CD4-positive, alpha-beta T cell treated with Interleukin-4 for 1 hour (primary cell): Measurements from ENCODE around the gene TBC1D2.
"Not testable (repeated sequence)": the region's sequence is repeated elsewhere in the genome, so short reads cannot be mapped to it uniquely, and the experiment has no call there.

ENCODE experiments used
- DNase-seq, 2 donors: peaks; one replicate each; pipeline ENCODE4 v3.0.0-alpha.2; 2020 to 2022

TBC1D2 gene

GRCh38 chr9:98269652-98270051, 14.2 kb upstream of the TBC1D2 start:
- not testable (repeated sequence) for DNase-seq

- DNase-seq = not testable (repeated sequence)
Observed at GRCh38 chr9:98267556-98267955, 12.1 kb upstream of the TBC1D2 start.

GRCh38 chr9:98264516-98264915, 9.1 kb upstream of the TBC1D2 start:
- no peak for DNase-seq

GRCh38 chr9:98263482-98264357, 8.3 kb upstream of the TBC1D2 start:
- peak; percentile 85 to 87 for DNase-seq

- DNase-seq = no peak
Observed at GRCh38 chr9:98263080-98263479, 7.6 kb upstream of the TBC1D2 start.

GRCh38 chr9:98262056-98262455, 6.6 kb upstream of the TBC1D2 start:
- DNase-seq = no peak

- DNase-seq = no peak
Observed at GRCh38 chr9:98260635-98261034, 5.2 kb upstream of the TBC1D2 start.

GRCh38 chr9:98259791-98260190, 4.3 kb upstream of the TBC1D2 start:
- no peak for DNase-seq

GRCh38 chr9:98256756-98257155, 1.3 kb upstream of the TBC1D2 start:
- DNase-seq = peak; percentile 47 to 56

GRCh38 chr9:98255061-98255577, 330 bp downstream of the TBC1D2 start:
- no peak for DNase-seq

GRCh38 chr9:98254228-98255060, 1.0 kb downstream of the TBC1D2 start:
- DNase-seq = no peak

GRCh38 chr9:98253565-98253964, 1.9 kb downstream of the TBC1D2 start:
- no peak for DNase-seq

GRCh38 chr9:98251551-98251950, 3.9 kb downstream of the TBC1D2 start:
- DNase-seq = no peak

GRCh38 chr9:98249771-98250170, 5.7 kb downstream of the TBC1D2 start:
- no peak for DNase-seq

- DNase-seq = peak; percentile 10 to 73
Observed at GRCh38 chr9:98248737-98249474, 6.5 kb downstream of the TBC1D2 start.

- no peak for DNase-seq
Observed at GRCh38 chr9:98247831-98248657, 7.4 kb downstream of the TBC1D2 start.

GRCh38 chr9:98242426-98242825, 13.0 kb downstream of the TBC1D2 start:
- no peak for DNase-seq

- DNase-seq = no peak
Observed at GRCh38 chr9:98241357-98242300, 13.8 kb downstream of the TBC1D2 start.

- DNase-seq = no peak
Observed at GRCh38 chr9:98240475-98240874, 15.0 kb downstream of the TBC1D2 start.

GRCh38 chr9:98236901-98237487, 18.5 kb downstream of the TBC1D2 start:
- DNase-seq = no peak
